Progenitor cell of endocrine pancreas (in vitro differentiated cells): ENCODE measurements around the gene SLC13A4. TPM values are rescaled to one million over a fixed set of nuclear protein-coding genes. Genes with fewer than 3 reads are reported as not detected.

Source experiments
- DNase-seq: peaks from one replicate; pipeline ENCODE4 v3.0.0; 2021; ENCODE audit warnings: low spot score; ENCODE audit not compliant: unreplicated experiment
- H3K27ac Mint-ChIP-seq: 2 replicates; pipeline ENCODE4 v1.8.0; 2021; ENCODE audit warnings: mild to moderate bottlenecking, moderate library complexity, mixed read lengths
- H3K27me3 Mint-ChIP-seq: 2 replicates; pipeline ENCODE4 v1.8.0; 2021; ENCODE audit warnings: mixed read lengths
- H3K36me3 Mint-ChIP-seq: 2 replicates; pipeline ENCODE4 v1.8.0; 2022; ENCODE audit warnings: mixed read lengths; ENCODE audit not compliant: insufficient read depth
- H3K4me1 Mint-ChIP-seq: 2 replicates; pipeline ENCODE4 v1.8.0; 2021; ENCODE audit warnings: low read depth, mixed read lengths
- H3K4me3 Mint-ChIP-seq: 2 replicates; pipeline ENCODE4 v1.8.0; 2021; ENCODE audit warnings: low read depth, mild to moderate bottlenecking, moderate library complexity, mixed read lengths
- H3K9me3 Mint-ChIP-seq: 2 replicates; pipeline ENCODE4 v1.8.0; 2021; ENCODE audit warnings: low read depth, mixed read lengths
- total RNA-seq: library from RNA; stranded (reverse); gene quantifications from 2 replicates; pipeline ENCODE4 v1.2.1, GENCODE V29; 2021
- TF ChIP-seq, protein P1 (sequence below): fragments of 200-600 bp; sonication (generic); IDR thresholded peaks from one replicate; pipeline ENCODE4 v1.5.0; 2021; ENCODE audit warnings: antibody characterized with exemption, mild to moderate bottlenecking; ENCODE audit not compliant: unreplicated experiment

SLC13A4 gene
- total RNA-seq, 1 donor from 2014 or later: 0.22 TPM

DNA sequence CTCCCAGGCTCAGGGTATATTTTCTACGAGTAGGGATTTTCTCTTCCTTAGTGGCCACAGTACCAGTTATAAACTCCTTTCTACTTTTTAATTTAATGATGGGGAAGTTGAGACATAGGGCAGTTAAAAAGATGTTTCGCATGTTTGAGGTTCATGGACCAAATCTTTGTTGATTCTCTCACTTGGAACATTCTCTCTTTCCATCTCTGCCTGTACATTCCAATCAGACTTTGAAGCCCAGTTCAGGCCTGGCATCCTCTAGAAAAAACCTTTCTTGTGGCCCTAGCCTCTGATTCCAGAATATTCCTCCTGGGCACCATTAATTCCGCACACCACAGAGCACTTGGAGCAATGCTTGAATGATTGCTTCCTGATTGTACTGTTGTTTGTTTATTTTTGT lies 18.5 kb downstream of the SLC13A4 start:
- no peak overlapping the region for H3K4me3 Mint-ChIP-seq
- TF ChIP-seq, protein P1, sequence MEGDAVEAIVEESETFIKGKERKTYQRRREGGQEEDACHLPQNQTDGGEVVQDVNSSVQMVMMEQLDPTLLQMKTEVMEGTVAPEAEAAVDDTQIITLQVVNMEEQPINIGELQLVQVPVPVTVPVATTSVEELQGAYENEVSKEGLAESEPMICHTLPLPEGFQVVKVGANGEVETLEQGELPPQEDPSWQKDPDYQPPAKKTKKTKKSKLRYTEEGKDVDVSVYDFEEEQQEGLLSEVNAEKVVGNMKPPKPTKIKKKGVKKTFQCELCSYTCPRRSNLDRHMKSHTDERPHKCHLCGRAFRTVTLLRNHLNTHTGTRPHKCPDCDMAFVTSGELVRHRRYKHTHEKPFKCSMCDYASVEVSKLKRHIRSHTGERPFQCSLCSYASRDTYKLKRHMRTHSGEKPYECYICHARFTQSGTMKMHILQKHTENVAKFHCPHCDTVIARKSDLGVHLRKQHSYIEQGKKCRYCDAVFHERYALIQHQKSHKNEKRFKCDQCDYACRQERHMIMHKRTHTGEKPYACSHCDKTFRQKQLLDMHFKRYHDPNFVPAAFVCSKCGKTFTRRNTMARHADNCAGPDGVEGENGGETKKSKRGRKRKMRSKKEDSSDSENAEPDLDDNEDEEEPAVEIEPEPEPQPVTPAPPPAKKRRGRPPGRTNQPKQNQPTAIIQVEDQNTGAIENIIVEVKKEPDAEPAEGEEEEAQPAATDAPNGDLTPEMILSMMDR: no peak
- H3K27me3 Mint-ChIP-seq: peaks cover 3% of the 10 kb centered on the region
- H3K27ac Mint-ChIP-seq: no peak overlapping the region
- no peaks in the 10 kb centered on the region for H3K36me3 Mint-ChIP-seq
- no peaks in the 10 kb centered on the region for H3K9me3 Mint-ChIP-seq
- no peaks in the 10 kb centered on the region for H3K4me1 Mint-ChIP-seq
- no peak for DNase-seq

DNA sequence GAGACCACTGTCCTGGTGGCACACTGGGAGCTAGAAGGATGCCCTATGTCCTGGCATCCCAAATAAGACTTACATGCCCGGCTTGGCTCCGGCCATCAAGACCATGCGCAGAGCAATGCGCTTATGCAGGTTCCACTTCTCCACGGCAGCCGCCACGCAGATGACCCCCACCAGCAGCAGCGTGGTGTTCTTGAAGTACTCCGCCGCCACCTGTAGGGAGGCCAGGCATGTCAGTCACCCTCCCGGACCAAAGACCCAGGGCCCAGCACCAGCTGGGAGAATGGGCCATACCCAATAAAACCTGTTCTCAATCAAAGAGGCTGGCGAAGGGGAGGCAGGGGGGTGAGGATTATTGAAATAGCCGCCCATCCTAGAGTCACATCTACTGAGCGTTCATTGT lies 19.9 kb downstream of the SLC13A4 start:
- Mint-ChIP-seq H3K27me3 (peaks cover 3% of the 10 kb centered on the region), H3K4me3 (no peak overlapping the region), H3K27ac (no peak overlapping the region), H3K9me3 (no peaks in the 10 kb centered on the region), H3K4me1 (no peaks in the 10 kb centered on the region), H3K36me3 (no peaks in the 10 kb centered on the region)
- TF ChIP-seq, protein P1: no peak
- DNase-seq: no peak

DNA sequence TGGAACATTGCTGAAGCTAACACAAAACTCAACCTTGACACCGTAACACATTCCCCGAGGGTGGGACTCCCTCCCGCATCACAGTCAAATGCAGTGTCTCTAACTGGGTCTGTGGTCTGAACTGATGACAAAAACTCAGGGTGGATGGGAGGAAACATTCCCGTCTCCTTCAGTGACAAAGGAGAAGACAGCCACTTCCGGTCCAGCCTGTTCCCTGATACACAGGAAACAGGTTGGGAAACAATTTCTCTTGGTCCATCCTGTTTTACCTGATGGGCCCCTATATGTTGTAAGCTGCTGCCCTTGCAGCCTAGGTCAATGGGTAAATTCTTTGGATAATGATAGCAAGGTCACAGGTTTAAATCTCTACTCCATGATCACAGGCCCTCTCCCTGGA lies 20.4 kb downstream of the SLC13A4 start:
- no peaks in the 10 kb centered on the region for H3K36me3 Mint-ChIP-seq
- H3K27me3 Mint-ChIP-seq: no peaks in the 10 kb centered on the region
- TF ChIP-seq, protein P1: no peak
- H3K9me3 Mint-ChIP-seq: no peaks in the 10 kb centered on the region
- H3K27ac Mint-ChIP-seq: no peak overlapping the region
- no peak overlapping the region for H3K4me3 Mint-ChIP-seq
- DNase-seq: no peak
- no peaks in the 10 kb centered on the region for H3K4me1 Mint-ChIP-seq

DNA sequence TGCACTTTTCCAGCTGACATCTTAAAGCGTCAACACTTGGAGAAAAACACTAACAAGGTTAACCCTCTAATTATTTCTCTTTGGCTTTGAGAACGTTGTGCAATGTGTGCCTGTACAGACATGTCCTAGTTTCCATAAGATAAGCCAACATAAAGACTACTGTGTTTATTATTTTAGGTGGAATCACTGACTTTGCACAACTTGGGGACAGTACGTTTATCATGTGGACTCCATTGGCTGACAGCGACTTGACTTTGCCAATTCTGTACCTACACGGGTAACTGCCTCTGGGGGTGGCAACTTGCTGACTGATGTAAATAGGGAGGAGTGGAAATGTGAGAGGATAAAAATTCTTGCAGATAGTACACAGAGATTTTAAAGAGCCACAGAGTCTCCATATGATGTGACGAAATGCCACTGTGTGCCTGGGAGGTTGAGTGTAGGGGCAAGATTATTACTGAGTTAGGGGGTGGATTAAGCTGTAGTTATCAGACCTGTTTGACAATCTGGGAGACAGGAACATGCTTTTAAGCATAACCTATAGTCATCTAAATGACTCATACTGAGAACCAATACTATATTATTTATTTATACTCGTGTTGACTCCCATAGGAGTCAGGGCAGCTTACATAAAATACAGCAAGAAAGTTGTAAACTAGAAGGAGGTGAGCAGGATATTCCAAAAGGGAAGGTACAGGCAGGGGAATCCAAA lies 21.0 kb downstream of the SLC13A4 start:
- no peak for DNase-seq
- H3K4me1 Mint-ChIP-seq: no peaks in the 10 kb centered on the region
- TF ChIP-seq, protein P1: no peak
- H3K9me3 Mint-ChIP-seq: no peaks in the 10 kb centered on the region
- H3K27ac Mint-ChIP-seq: no peak overlapping the region
- no peaks in the 10 kb centered on the region for H3K27me3 Mint-ChIP-seq
- no peaks in the 10 kb centered on the region for H3K36me3 Mint-ChIP-seq
- no peak overlapping the region for H3K4me3 Mint-ChIP-seq

DNA sequence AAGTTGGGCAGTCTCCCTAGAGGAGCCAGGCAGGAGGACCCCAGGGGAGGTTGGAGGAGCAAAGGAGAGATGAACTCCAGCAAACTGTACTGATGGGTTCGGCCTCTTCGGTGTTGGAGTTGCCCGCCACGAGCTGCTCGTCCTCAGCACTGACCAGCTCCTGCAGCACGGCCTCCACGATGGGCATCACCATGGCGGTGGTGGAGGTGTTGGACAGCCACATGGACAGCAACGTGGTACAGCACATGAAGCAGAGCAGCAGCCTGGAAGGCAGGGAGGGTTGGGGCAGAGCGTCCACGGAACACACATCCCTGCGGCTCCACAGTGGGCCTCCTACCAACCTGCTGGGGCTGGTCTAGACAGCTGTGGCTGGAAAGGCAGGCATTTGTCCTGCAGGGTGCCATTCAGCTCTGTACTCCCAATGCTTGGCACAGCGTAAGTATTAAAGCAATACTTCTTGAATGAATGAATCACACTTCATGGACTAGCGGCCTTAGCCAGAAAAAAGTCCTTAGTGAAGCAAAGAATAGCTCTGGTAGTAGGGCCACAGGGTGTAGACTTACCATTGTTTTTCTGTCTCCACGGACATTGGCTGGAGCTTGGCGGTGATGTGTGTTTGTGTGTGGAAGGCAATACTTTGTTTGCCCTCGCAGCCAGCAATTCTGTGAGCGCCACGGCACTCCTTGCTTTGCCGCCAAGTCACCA lies 21.8 kb downstream of the SLC13A4 start:
- Mint-ChIP-seq H3K9me3 (no peaks in the 10 kb centered on the region), H3K36me3 (no peaks in the 10 kb centered on the region), H3K27me3 (no peaks in the 10 kb centered on the region), H3K4me3 (no peak overlapping the region), H3K27ac (no peak overlapping the region), H3K4me1 (no peaks in the 10 kb centered on the region)
- DNase-seq: no peak
- TF ChIP-seq, protein P1: no peak
